Smooth muscle cell (in vitro differentiated cells): ENCODE measurements around the gene N4BP2. TPM values are rescaled to one million over a fixed set of nuclear protein-coding genes. Genes with fewer than 3 reads are reported as not detected.

Source experiments
- DNase-seq: peaks from one replicate; lab custom pipeline; 2025; ENCODE audit not compliant: unreplicated experiment; lab: John Stamatoyannopoulos, UW
- H2AFZ ChIP-seq: fragments of 200-600 bp; sonication (generic); 2 replicates; pipeline ENCODE4 v1.6.0; 2016; ENCODE audit warnings: antibody characterized with exemption, low read depth, mild to moderate bottlenecking
- H3F3A ChIP-seq: fragments of 200-600 bp; sonication (generic); 2 replicates; pipeline ENCODE4 v1.6.0; 2017; ENCODE audit warnings: antibody characterized with exemption, low read depth
- H3K27ac ChIP-seq: fragments of 200-600 bp; sonication (generic); 2 replicates; pipeline ENCODE4 v1.5.1; 2016; ENCODE audit warnings: low read depth, mild to moderate bottlenecking
- H3K27me3 ChIP-seq: fragments of 200-600 bp; sonication (generic); 2 replicates; pipeline ENCODE4 v1.6.1; 2016; ENCODE audit warnings: low read depth, mild to moderate bottlenecking
- H3K36me3 ChIP-seq: fragments of 200-600 bp; sonication (generic); 2 replicates; pipeline ENCODE4 v1.5.1; 2016; ENCODE audit warnings: low read depth
- H3K4me1 ChIP-seq: fragments of 200-600 bp; sonication (generic); 2 replicates; pipeline ENCODE4 v1.5.1; 2016; ENCODE audit warnings: low read depth
- H3K4me2 ChIP-seq: fragments of 200-600 bp; sonication (generic); 2 replicates; pipeline ENCODE4 v1.6.0; 2016; ENCODE audit warnings: mild to moderate bottlenecking
- H3K4me3 ChIP-seq: fragments of 200-600 bp; sonication (generic); 2 replicates; pipeline ENCODE4 v1.5.1; 2016; ENCODE audit warnings: mild to moderate bottlenecking
- H3K79me2 ChIP-seq: fragments of 200-600 bp; sonication (generic); 2 replicates; pipeline ENCODE4 v1.6.0; 2016; ENCODE audit warnings: low read depth, mild to moderate bottlenecking
- H3K9ac ChIP-seq: fragments of 200-600 bp; sonication (generic); 2 replicates; pipeline ENCODE4 v1.6.0; 2016; ENCODE audit warnings: low read depth
- H3K9me3 ChIP-seq: fragments of 200-600 bp; sonication (generic); replicated peaks from 2 replicates; pipeline ENCODE4 v1.5.1; 2016; ENCODE audit warnings: low read depth
- H4K20me1 ChIP-seq: fragments of 200-600 bp; sonication (generic); 2 replicates; pipeline ENCODE4 v1.6.0; 2016; ENCODE audit warnings: low read depth
- WGBS: methylation state at CpG from one replicate; pipeline ENCODE4 v1.1.7; 2016; ENCODE audit warnings: low lambda C conversion rate; 5-methylcytosine and 5-hydroxymethylcytosine counted together
- polyA plus RNA-seq: library from polyadenylated mRNA; unstranded; fragments of >200 nt; fragmentation: Nextera tagmentation; extraction: Ambion mirVana; gene quantifications from 2 replicates; pipeline ENCODE4 v1.2.1, GENCODE V29; 2016
- total RNA-seq: library from RNA; depleted of rRNA; stranded (reverse); fragments of >200 nt; gene quantifications from 2 replicates; pipeline ENCODE4 v1.2.3, GENCODE V29; 2014
- TF ChIP-seq, protein P1 (sequence below): fragments of 200-600 bp; sonication (generic); IDR thresholded peaks from 2 replicates; pipeline ENCODE4 v1.5.1; 2017; ENCODE audit warnings: borderline replicate concordance, mild to moderate bottlenecking, antibody characterized with exemption; ENCODE audit not compliant: insufficient read depth, poor library complexity, severe bottlenecking

Gene N4BP2
- total and polyA plus RNA-seq, 2 experiments from 2014 or later: 9.0 to 40.0 TPM

DNA sequence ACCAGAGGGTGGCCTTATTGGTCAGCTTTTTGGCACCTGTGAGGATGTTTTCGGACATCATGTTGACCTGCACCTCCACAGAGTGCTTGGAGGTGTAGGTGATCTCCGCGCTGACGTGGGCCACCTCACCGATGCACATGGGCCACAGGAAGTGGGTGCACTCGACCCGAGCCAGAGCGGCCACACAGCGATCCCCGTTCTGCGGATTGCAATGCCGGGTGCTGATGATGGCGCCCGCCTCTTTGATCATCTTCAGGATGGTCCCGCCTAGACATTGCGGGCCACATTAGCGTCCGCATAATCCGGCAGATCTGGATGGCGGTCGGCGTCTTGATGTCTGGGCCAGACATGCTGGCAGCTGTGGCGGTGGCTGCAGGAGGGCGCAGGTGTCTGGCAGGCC, 12.9 kb upstream of the N4BP2 start:
- Histone ChIP-seq H3K4me1 (no peaks in the 10 kb centered on the region), H3K27me3 (no peaks in the 10 kb centered on the region), H3K27ac (no peak overlapping the region), H3K4me3 (no peak overlapping the region), H3K36me3 (no peaks in the 10 kb centered on the region), H3K79me2 (no peaks in the 10 kb centered on the region), H4K20me1 (no peaks in the 10 kb centered on the region), H3K9ac (no peak overlapping the region), H2AFZ (no peak overlapping the region), H3K4me2 (no peak overlapping the region), H3K9me3 (no peaks in the 10 kb centered on the region), H3F3A (no peaks in the 10 kb centered on the region)
- WGBS: 97% methylated on average over 24 of the region's 24 CpGs
- no peak for DNase-seq
- TF ChIP-seq, protein P1, sequence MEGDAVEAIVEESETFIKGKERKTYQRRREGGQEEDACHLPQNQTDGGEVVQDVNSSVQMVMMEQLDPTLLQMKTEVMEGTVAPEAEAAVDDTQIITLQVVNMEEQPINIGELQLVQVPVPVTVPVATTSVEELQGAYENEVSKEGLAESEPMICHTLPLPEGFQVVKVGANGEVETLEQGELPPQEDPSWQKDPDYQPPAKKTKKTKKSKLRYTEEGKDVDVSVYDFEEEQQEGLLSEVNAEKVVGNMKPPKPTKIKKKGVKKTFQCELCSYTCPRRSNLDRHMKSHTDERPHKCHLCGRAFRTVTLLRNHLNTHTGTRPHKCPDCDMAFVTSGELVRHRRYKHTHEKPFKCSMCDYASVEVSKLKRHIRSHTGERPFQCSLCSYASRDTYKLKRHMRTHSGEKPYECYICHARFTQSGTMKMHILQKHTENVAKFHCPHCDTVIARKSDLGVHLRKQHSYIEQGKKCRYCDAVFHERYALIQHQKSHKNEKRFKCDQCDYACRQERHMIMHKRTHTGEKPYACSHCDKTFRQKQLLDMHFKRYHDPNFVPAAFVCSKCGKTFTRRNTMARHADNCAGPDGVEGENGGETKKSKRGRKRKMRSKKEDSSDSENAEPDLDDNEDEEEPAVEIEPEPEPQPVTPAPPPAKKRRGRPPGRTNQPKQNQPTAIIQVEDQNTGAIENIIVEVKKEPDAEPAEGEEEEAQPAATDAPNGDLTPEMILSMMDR: no peak

DNA sequence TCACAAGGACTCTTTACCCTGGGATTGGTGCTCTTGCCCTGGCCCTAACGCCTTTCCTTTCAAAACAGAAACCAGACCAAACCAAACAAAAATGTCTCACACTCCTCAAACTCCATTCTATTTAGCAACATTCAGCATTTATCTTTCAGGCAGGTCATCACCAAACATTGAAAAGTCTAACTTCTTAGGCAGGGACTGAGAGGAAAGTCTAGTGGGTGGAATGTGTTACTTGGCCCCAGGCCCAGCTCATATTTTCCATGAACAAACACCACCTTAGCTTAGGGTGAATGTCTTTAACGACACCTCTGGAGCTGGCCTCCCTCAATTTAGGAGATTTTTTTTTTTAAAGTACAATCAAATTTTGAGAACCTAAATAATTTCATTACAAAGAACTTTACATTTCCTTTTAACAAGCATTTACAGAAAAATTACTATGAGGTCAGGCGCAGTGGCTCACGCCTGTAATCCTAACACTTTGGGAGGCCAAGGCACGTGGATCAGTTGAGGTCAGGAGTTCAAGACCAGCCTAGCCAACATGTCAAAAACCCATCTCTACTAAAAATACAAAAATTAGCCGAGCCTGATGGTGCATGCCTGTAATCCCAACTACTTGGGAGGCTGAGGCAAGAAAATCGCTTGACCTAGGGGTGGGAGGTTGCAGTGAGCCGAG, 10.2 kb upstream of the N4BP2 start:
- H2AFZ ChIP-seq: no peak overlapping the region
- H3K4me2 ChIP-seq: no peak overlapping the region
- H3K4me3 ChIP-seq: no peak overlapping the region
- WGBS: 76% methylated on average over 8 of the region's 8 CpGs
- H3K9ac ChIP-seq: no peak overlapping the region
- TF ChIP-seq, protein P1: no peak
- no peaks in the 10 kb centered on the region for H4K20me1 ChIP-seq
- H3K9me3 ChIP-seq: no peaks in the 10 kb centered on the region
- no peak overlapping the region for H3K27ac ChIP-seq
- DNase-seq: no peak
- H3K79me2 ChIP-seq: no peaks in the 10 kb centered on the region
- no peaks in the 10 kb centered on the region for H3K4me1 ChIP-seq
- no peaks in the 10 kb centered on the region for H3K27me3 ChIP-seq
- H3F3A ChIP-seq: no peaks in the 10 kb centered on the region
- H3K36me3 ChIP-seq: no peaks in the 10 kb centered on the region

DNA sequence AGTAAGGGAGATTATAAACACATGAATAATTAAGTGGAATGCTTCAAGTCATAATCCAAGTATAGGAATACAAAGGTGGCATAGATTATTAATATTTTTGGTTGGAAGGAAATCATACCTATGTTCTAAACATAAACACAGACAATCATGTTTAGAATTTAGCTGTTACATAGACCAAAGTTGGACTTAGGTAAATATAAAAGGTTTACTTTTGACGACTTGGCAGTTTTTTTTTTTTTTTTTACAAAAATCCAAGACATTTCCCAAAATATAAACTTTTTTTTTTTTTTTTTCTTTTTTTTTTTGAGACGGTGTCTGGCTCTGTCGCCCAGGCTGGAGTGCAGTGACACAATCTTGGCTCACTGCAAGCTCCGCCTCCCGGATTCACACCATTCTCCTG, 3.5 kb upstream of the N4BP2 start:
- DNase-seq: no peak
- no peak overlapping the region for H2AFZ ChIP-seq
- H3K4me1 ChIP-seq: peaks cover 12% of the 10 kb centered on the region

More for the DNA sequence above, 3.5 kb upstream of the N4BP2 start:
- no peaks in the 10 kb centered on the region for H3K36me3 ChIP-seq
- H3K27me3 ChIP-seq: no peaks in the 10 kb centered on the region
- WGBS: 92% methylated on average over 1 of the region's 5 CpGs
- peaks cover 3% of the 10 kb centered on the region for H3F3A ChIP-seq
- no peaks in the 10 kb centered on the region for H4K20me1 ChIP-seq
- no peak overlapping the region for H3K4me2 ChIP-seq
- TF ChIP-seq, protein P1: no peak
- no peak overlapping the region for H3K27ac ChIP-seq
- no peak overlapping the region for H3K4me3 ChIP-seq
- H3K79me2 ChIP-seq: peaks cover 2% of the 10 kb centered on the region
- H3K9ac ChIP-seq: no peak overlapping the region
- no peaks in the 10 kb centered on the region for H3K9me3 ChIP-seq
